ENCODE data around the gene PAEP. TPM values are rescaled to one million over a fixed set of nuclear protein-coding genes. Genes with fewer than 3 reads are reported as not detected.

PAEP gene
- total RNA-seq, 2 donors from 2014 or later = not detected

GRCh38 chr9:135565636-135566035, 4.1 kb downstream of the PAEP start:
- no peak overlapping the region for H3K27ac ChIP-seq
- no peak overlapping the region for H3K4me3 ChIP-seq
- no peak for TF ChIP-seq CTCF (IDR thresholded peaks at IDR 0.05)
- no peaks in the 10 kb centered on the region for H3K4me1 ChIP-seq
- no peaks in the 10 kb centered on the region for H3K36me3 ChIP-seq
- H3K9me3 ChIP-seq = peaks cover 0 to 9% of the 10 kb centered on the region in 2 donors
- DNase-seq (ENCODE audit: low spot score) = no peak
- H3K27me3 ChIP-seq = no peaks in the 10 kb centered on the region

GRCh38 chr9:135566552-135566951, 5.0 kb downstream of the PAEP start:
- Histone ChIP-seq H3K4me3 (no peak overlapping the region), H3K4me1 (no peaks in the 10 kb centered on the region), H3K36me3 (no peaks in the 10 kb centered on the region), H3K27me3 (no peaks in the 10 kb centered on the region), H3K9me3 (peaks cover 0 to 9% of the 10 kb centered on the region in 2 donors), H3K27ac (no peak overlapping the region)
- no peak for DNase-seq (ENCODE audit: low spot score)
- no peak for TF ChIP-seq CTCF (IDR thresholded peaks at IDR 0.05)

- Histone ChIP-seq H3K4me3 (no peak overlapping the region), H3K27me3 (no peaks in the 10 kb centered on the region), H3K4me1 (no peaks in the 10 kb centered on the region), H3K9me3 (peaks cover 0 to 9% of the 10 kb centered on the region in 2 donors), H3K27ac (no peak overlapping the region), H3K36me3 (no peaks in the 10 kb centered on the region)
- no peak for DNase-seq (ENCODE audit: low spot score)
- TF ChIP-seq CTCF (IDR thresholded peaks at IDR 0.05) = no peak
These were observed 5.8 kb downstream of the PAEP start for GRCh38 chr9:135567311-135567710.

- no peaks in the 10 kb centered on the region for H3K27me3 ChIP-seq
- H3K27ac ChIP-seq = no peak overlapping the region
- peaks cover 0 to 9% of the 10 kb centered on the region in 2 donors for H3K9me3 ChIP-seq
- no peak for DNase-seq (ENCODE audit: low spot score)
- H3K36me3 ChIP-seq = no peaks in the 10 kb centered on the region
- no peaks in the 10 kb centered on the region for H3K4me1 ChIP-seq
- TF ChIP-seq CTCF (IDR thresholded peaks at IDR 0.05) = no peak
- H3K4me3 ChIP-seq = no peak overlapping the region
These were observed 6.5 kb downstream of the PAEP start for GRCh38 chr9:135568026-135568425.

GRCh38 chr9:135570456-135570855, 8.9 kb downstream of the PAEP start:
- no peak overlapping the region for H3K27ac ChIP-seq
- peaks cover 0 to 9% of the 10 kb centered on the region in 2 donors for H3K9me3 ChIP-seq
- no peak overlapping the region for H3K4me3 ChIP-seq
- no peaks in the 10 kb centered on the region for H3K4me1 ChIP-seq
- DNase-seq (ENCODE audit: low spot score) = no peak
- no peaks in the 10 kb centered on the region for H3K27me3 ChIP-seq
- no peaks in the 10 kb centered on the region for H3K36me3 ChIP-seq
- TF ChIP-seq CTCF (IDR thresholded peaks at IDR 0.05) = no peak

GRCh38 chr9:135572233-135572632, 10.7 kb downstream of the PAEP start:
- no peaks in the 10 kb centered on the region for H3K36me3 ChIP-seq
- peaks cover 0 to 9% of the 10 kb centered on the region in 2 donors for H3K9me3 ChIP-seq
- no peaks in the 10 kb centered on the region for H3K27me3 ChIP-seq
- H3K4me1 ChIP-seq = no peaks in the 10 kb centered on the region
- H3K27ac ChIP-seq = no peak overlapping the region
- no peak for DNase-seq (ENCODE audit: low spot score)
- no peak for TF ChIP-seq CTCF (IDR thresholded peaks at IDR 0.05)
- H3K4me3 ChIP-seq = no peak overlapping the region
